ENCODE data around the gene SDC4. TPM values are rescaled to one million over a fixed set of nuclear protein-coding genes. Genes with fewer than 3 reads are reported as not detected.

SDC4 gene
- total RNA-seq (2014; rRNA removed; shearing (Covaris generic)): 12.7 and 14.7 TPM in 2 replicates
- polyA plus RNA-seq (2014; cell fraction: nucleus; rRNA removed): 6.0 and 7.3 TPM in 2 replicates

- peak; percentile 45 for DNase-seq (ENCODE audit: extremely low read depth, low read depth)
Measured at GRCh38 chr20:45347936-45348778, at the start of gene SDC4. Gene SDC4, minus strand, starts transcription at chr20:45348424. Its CDS starts 40 bp downstream, at chr20:45348384.

GRCh38 chr20:45395114-45395415 is 46.8 kb upstream of the SDC4 start:
- no peak for DNase-seq (ENCODE audit: extremely low read depth, low read depth)

GRCh38 chr20:45394221-45395113 is 46.2 kb upstream of the SDC4 start:
- DNase-seq (ENCODE audit: extremely low read depth, low read depth): no peak

GRCh38 chr20:45392733-45393132 is 44.5 kb upstream of the SDC4 start:
- no peak for DNase-seq (ENCODE audit: extremely low read depth, low read depth)

- DNase-seq (ENCODE audit: extremely low read depth, low read depth): no peak
Measured at GRCh38 chr20:45391559-45391958, 43.3 kb upstream of the SDC4 start.

- no peak for DNase-seq (ENCODE audit: extremely low read depth, low read depth)
Measured at GRCh38 chr20:45390931-45391330, 42.7 kb upstream of the SDC4 start.

- no peak for DNase-seq (ENCODE audit: extremely low read depth, low read depth)
Measured at GRCh38 chr20:45387274-45387673, 39.0 kb upstream of the SDC4 start.

GRCh38 chr20:45378191-45378590 is 30.0 kb upstream of the SDC4 start, which contains the start of gene TP53TG5:
Gene TP53TG5, minus strand, starts transcription at chr20:45378325. Its CDS starts 89 bp downstream, at chr20:45378236.
- DNase-seq (ENCODE audit: extremely low read depth, low read depth): no peak

- no peak for DNase-seq (ENCODE audit: extremely low read depth, low read depth)
Measured at GRCh38 chr20:45377269-45377668, 29.0 kb upstream of the SDC4 start.

GRCh38 chr20:45374966-45375365 is 26.7 kb upstream of the SDC4 start:
- no peak for DNase-seq (ENCODE audit: extremely low read depth, low read depth)

- no peak for DNase-seq (ENCODE audit: extremely low read depth, low read depth)
Measured at GRCh38 chr20:45374101-45374467, 25.9 kb upstream of the SDC4 start.

- peak; percentile 88 for DNase-seq (ENCODE audit: extremely low read depth, low read depth)
Measured at GRCh38 chr20:45373353-45374100, 25.3 kb upstream of the SDC4 start.

- no peak for DNase-seq (ENCODE audit: extremely low read depth, low read depth)
Measured at GRCh38 chr20:45372646-45373352, 24.6 kb upstream of the SDC4 start.

GRCh38 chr20:45372241-45372640 is 24.0 kb upstream of the SDC4 start:
- no peak for DNase-seq (ENCODE audit: extremely low read depth, low read depth)

- no peak for DNase-seq (ENCODE audit: extremely low read depth, low read depth)
Measured at GRCh38 chr20:45370571-45371160, 22.4 kb upstream of the SDC4 start.

GRCh38 chr20:45368221-45368980 is 20.2 kb upstream of the SDC4 start:
- no peak for DNase-seq (ENCODE audit: extremely low read depth, low read depth)

- DNase-seq (ENCODE audit: extremely low read depth, low read depth): no peak
Measured at GRCh38 chr20:45367126-45367525, 18.9 kb upstream of the SDC4 start.

GRCh38 chr20:45366631-45367030 is 18.4 kb upstream of the SDC4 start:
- no peak for DNase-seq (ENCODE audit: extremely low read depth, low read depth)

- no peak for DNase-seq (ENCODE audit: extremely low read depth, low read depth)
Measured at GRCh38 chr20:45366192-45366591, 18.0 kb upstream of the SDC4 start.

Data from NCI-H460 (cell line).